NCI-H146 (cell line): ENCODE measurements around the gene FSTL3.
"Not testable (repeated sequence)": the region's sequence is repeated elsewhere in the genome, so short reads cannot be mapped to it uniquely, and the experiment has no call there.

Source experiments
- DNase-seq: peaks from one replicate; lab custom pipeline; 2025; lab: John Stamatoyannopoulos, UW

Gene FSTL3

GRCh38 chr19:661427-662196, 14.6 kb upstream of the FSTL3 start:
- DNase-seq = no peak

- peak; percentile 32 for DNase-seq
These were observed 13.8 kb upstream of the FSTL3 start for GRCh38 chr19:662207-662961.

- peak; percentile 77 for DNase-seq
These were observed 13.1 kb upstream of the FSTL3 start, which contains the start of gene RNF126 for GRCh38 chr19:662962-663681. RNF126 (minus strand) TSS chr19:663214; CDS start chr19:663121, 93 bp downstream.

GRCh38 chr19:663682-664117, 12.5 kb upstream of the FSTL3 start:
- DNase-seq = no peak

GRCh38 chr19:664913-665443, 11.2 kb upstream of the FSTL3 start:
- DNase-seq = peak; percentile 67

GRCh38 chr19:666985-667573, 9.1 kb upstream of the FSTL3 start:
- not testable (repeated sequence) for DNase-seq

GRCh38 chr19:668675-669434, 7.3 kb upstream of the FSTL3 start:
- not testable (repeated sequence) for DNase-seq

GRCh38 chr19:670609-671075, 5.5 kb upstream of the FSTL3 start:
- DNase-seq = no peak

GRCh38 chr19:674282-675151, 1.7 kb upstream of the FSTL3 start:
- no peak for DNase-seq

- no peak for DNase-seq
These were observed 219 bp upstream of the FSTL3 start for GRCh38 chr19:676007-676338.

GRCh38 chr19:677201-677600, 1.0 kb downstream of the FSTL3 start:
- DNase-seq = no peak

GRCh38 chr19:677601-678436, 1.6 kb downstream of the FSTL3 start:
- peak; percentile 13 for DNase-seq

- DNase-seq = no peak
These were observed 2.7 kb downstream of the FSTL3 start for GRCh38 chr19:678791-679388.

GRCh38 chr19:679418-680286, 3.5 kb downstream of the FSTL3 start:
- peak; percentile 31 for DNase-seq

GRCh38 chr19:680287-681028, 4.3 kb downstream of the FSTL3 start:
- peak; percentile 94 for DNase-seq

GRCh38 chr19:681029-682019, 5.1 kb downstream of the FSTL3 start:
- DNase-seq = peak; percentile 31
